PC-3 (cell line): ENCODE results near the gene AUTS2.

Source experiments
- CTCF ChIP-seq: fragments of 300-600 bp; sonication (generic); conservative IDR thresholded peaks from 2 replicates; pipeline ENCODE4 v1.5.1; 2017; ENCODE audit warnings: antibody characterized with exemption, low read depth, mild to moderate bottlenecking, low read length
- EZH2 ChIP-seq: fragments of 300-600 bp; sonication (generic); IDR thresholded peaks from one replicate; pipeline ENCODE4 v1.6.1; 2017; ENCODE audit warnings: antibody characterized with exemption, mild to moderate bottlenecking, low read length; ENCODE audit not compliant: unreplicated experiment
- EZH2phosphoT487 ChIP-seq: fragments of 300-600 bp; sonication (generic); IDR thresholded peaks from 2 replicates; pipeline ENCODE4 v1.6.1; 2018; ENCODE audit warnings: mild to moderate bottlenecking, antibody characterized with exemption, low read length, borderline replicate concordance

GRCh38 chr7:70646536-70647248, 1048.4 kb downstream of the AUTS2 start:
- TF ChIP-seq EZH2 (no peak), CTCF (no peak), EZH2phosphoT487 (no peak)
